ENCODE measurements around the gene OXNAD1. TPM values are rescaled to one million over a fixed set of nuclear protein-coding genes. Genes with fewer than 3 reads are reported as not detected.

The OXNAD1 gene
- total RNA-seq, 1 experiment from 2014 or later = 23.7 TPM

GRCh38 chr3:16336825-16337224 is 71.8 kb downstream of the OXNAD1 start:
- H3K23ac ChIP-seq (ENCODE audit: insufficient read length, low read depth, low read length) = no peak overlapping the region
- no peaks in the 10 kb centered on the region for H3K9me3 ChIP-seq (ENCODE audit: control insufficient read depth, low read depth, low read length)
- no peaks in the 10 kb centered on the region for H4K20me1 ChIP-seq (ENCODE audit: control insufficient read depth, insufficient read depth, insufficient read length)
- no peak overlapping the region for H2BK15ac ChIP-seq (ENCODE audit: low read depth, low read length)
- H2BK120ac ChIP-seq (ENCODE audit: low read depth, low read length, poor library complexity, severe bottlenecking) = no peak overlapping the region
- no peak overlapping the region for H4K8ac ChIP-seq (replicated peaks; ENCODE audit: insufficient read length, low read depth, low read length)
- H3K27ac ChIP-seq (ENCODE audit: insufficient read length, low read depth, low read length) = no peak overlapping the region
- H3K79me1 ChIP-seq (ENCODE audit: insufficient read depth, low read depth, low read length, poor library complexity, severe bottlenecking) = no peaks in the 10 kb centered on the region
- no peak overlapping the region for H3K14ac ChIP-seq (ENCODE audit: insufficient read depth, low read length)
- Mint-ChIP-seq H3K27me3 (ENCODE audit: low read depth) (no peaks in the 10 kb centered on the region), H3K9me3 (peaks cover 8% of the 10 kb centered on the region in 2 experiments), H3K36me3 (ENCODE audit: insufficient read depth in 1 of 3, low read depth in 3 of 3) (peaks cover 23 to 32% (median 31%) of the 10 kb centered on the region in 3 experiments), H3K4me3 (no peak overlapping the region), H3K4me1 (peaks cover 0 to 6% of the 10 kb centered on the region in 2 experiments; a peak in 3 of 4 replicates), H3K27ac (0 out of 7 replicates have a peak overlapping the region, but pooled peaks of 1 of the 3 experiments have one; percentile 27)
- no peak overlapping the region for H3K18ac ChIP-seq (ENCODE audit: insufficient read length, low read depth, low read length)
- WGBS (ENCODE audit: extremely low coverage, insufficient read length, low lambda C conversion rate) = no CpG with 5 or more reads among the region's 6 CpGs
- no peaks in the 10 kb centered on the region for H3K27me3 ChIP-seq (ENCODE audit: insufficient read depth, low read length)
- H3K23me2 ChIP-seq (ENCODE audit: insufficient read length, low read depth, low read length, poor library complexity, severe bottlenecking) = no peaks in the 10 kb centered on the region
- TF ChIP-seq CTCF (conservative IDR thresholded peaks at IDR 0.05) = no peak
- H2AK5ac ChIP-seq (ENCODE audit: insufficient read length, low read length) = no peak overlapping the region
- no peak overlapping the region for H4K91ac ChIP-seq (ENCODE audit: insufficient read length, low read depth, low read length)
- H4K5ac ChIP-seq (ENCODE audit: insufficient read length, low read depth, low read length) = no peak overlapping the region
- no peak overlapping the region for H3K56ac ChIP-seq (ENCODE audit: insufficient read length, low read depth, low read length)
- H2AFZ ChIP-seq (ENCODE audit: low read length) = no peak overlapping the region
- H2BK20ac ChIP-seq (ENCODE audit: low read depth, low read length, poor library complexity, severe bottlenecking) = no peak overlapping the region
- no peak overlapping the region for H3K9ac ChIP-seq (ENCODE audit: extremely low read depth, insufficient read length, low read length)
- H3T11ph ChIP-seq (ENCODE audit: low read length) = no peak overlapping the region
- no peak overlapping the region for H3K4me2 ChIP-seq (ENCODE audit: insufficient read depth, insufficient read length, low read length)
- peaks cover 3% of the 10 kb centered on the region; the same call in 1 of the 2 replicates for H3K4me1 ChIP-seq (ENCODE audit: insufficient read depth, low read length)
- no peak overlapping the region for H3K4ac ChIP-seq (ENCODE audit: low read depth, low read length)
- H3K79me2 ChIP-seq (ENCODE audit: insufficient read depth, low read length) = no peaks in the 10 kb centered on the region
- no peak overlapping the region for H2BK5ac ChIP-seq (ENCODE audit: insufficient read length, low read length)
- no peak overlapping the region for H2BK12ac ChIP-seq (ENCODE audit: insufficient read length, low read depth, low read length)
- no peak for DNase-seq
